Prostate gland (tissue), 2 donors: ENCODE results near the gene B3GNT7.

Experiments
- CTCF ChIP-seq, 4 experiments: fragments of 200-600 bp in 2 of 4; fragments of 450-650 bp in 2 of 4; sonication (generic) in 2 of 4; IDR thresholded peaks; 1 replicate in 3 of 4; 2 replicates in 1 of 4; pipeline ENCODE4 v1.5.1; 2016 to 2019; ENCODE audit warnings: antibody characterized with exemption in 4 of 4, mild to moderate bottlenecking in 2 of 4, moderate library complexity in 2 of 4
- POLR2A ChIP-seq: fragments of 450-650 bp; IDR thresholded peaks from one replicate; pipeline ENCODE4 v1.6.1; 2016; ENCODE audit warnings: antibody characterized with exemption, mild to moderate bottlenecking
- POLR2AphosphoS5 ChIP-seq: sonication (generic); formaldehyde crosslinking; IDR thresholded peaks from one replicate; pipeline ENCODE4 v1.6.1; 2017; ENCODE audit warnings: antibody characterized with exemption

GRCh38 chr2:231399046-231399852, 3.7 kb downstream of the B3GNT7 start:
- TF ChIP-seq CTCF (IDR thresholded peaks at IDR 0.05), result no peak
- TF ChIP-seq POLR2AphosphoS5, result no peak
- no peak for TF ChIP-seq POLR2A
